Activated CD4-positive, alpha-beta T cell treated with anti-CD3 and anti-CD28 coated beads, Interleukin-2, amount 10 ng/mL, durations not matched to agents 7 days and 5 days (primary cell): ENCODE results near the gene SLC7A7. TPM values are rescaled to one million over a fixed set of nuclear protein-coding genes. Genes with fewer than 3 reads are reported as not detected.
"Not testable (repeated sequence)": the region's sequence is repeated elsewhere in the genome, so short reads cannot be mapped to it uniquely, and the experiment has no call there.

Experiments used
- CTCF ChIA-PET: fragments of 350-600 bp; sonication (Branson Sonifier 250); formaldehyde crosslinking; loops from one replicate; lab custom pipeline; 2021; ENCODE audit warnings: antibody characterized with exemption; lab: Charles Lee
- POLR2A ChIA-PET: fragments of 350-600 bp; sonication (Branson Sonifier 250); formaldehyde crosslinking; loops from one replicate; lab custom pipeline; 2021; ENCODE audit warnings: antibody characterized with exemption; lab: Charles Lee
- DNase-seq: peaks from one replicate; pipeline ENCODE4 v3.0.0-alpha.2; 2020
- H3K27ac Mint-ChIP-seq: one replicate; pipeline ENCODE4 v1.8.0; 2021; ENCODE audit warnings: mild to moderate bottlenecking, moderate library complexity, mixed read lengths
- H3K27me3 Mint-ChIP-seq: one replicate; pipeline ENCODE4 v1.8.0; 2021; ENCODE audit warnings: mixed read lengths
- H3K36me3 Mint-ChIP-seq: one replicate; pipeline ENCODE4 v1.8.0; 2021; ENCODE audit warnings: low read depth, mixed read lengths
- H3K4me1 Mint-ChIP-seq: one replicate; pipeline ENCODE4 v1.8.0; 2021; ENCODE audit warnings: mixed read lengths
- H3K4me3 Mint-ChIP-seq: one replicate; pipeline ENCODE4 v1.8.0; 2021; ENCODE audit warnings: mild to moderate bottlenecking, moderate library complexity, mixed read lengths
- H3K9me3 Mint-ChIP-seq: one replicate; pipeline ENCODE4 v1.8.0; 2021; ENCODE audit warnings: mixed read lengths
- total RNA-seq, 2 experiments: library from RNA; stranded (reverse); gene quantifications; one replicate each; pipeline ENCODE4 v1.2.3, GENCODE V29; 2021

The SLC7A7 gene
- total RNA-seq, 2 experiments from 2014 or later: 0.25 to 0.69 TPM

- CTCF ChIA-PET: interaction anchor here (0.6 to 10.6 kb wide), 8 partner anchors 13 to 260 kb away, joined by 3 to 91 read pairs (median 4); no protein-coding TSS in a partner anchor
Observed at GRCh38 chr14:22829661-22830442, 14.6 kb upstream of the SLC7A7 start, which contains the start of gene MRPL52. Gene MRPL52, plus strand, starts transcription at chr14:22829887. Its CDS starts 26 bp downstream, at chr14:22829913.

GRCh38 chr14:22829076-22829660, 13.9 kb upstream of the SLC7A7 start:
- peak overlapping the region; percentile 90 for H3K4me3 Mint-ChIP-seq
- H3K36me3 Mint-ChIP-seq: peaks cover 30% of the 10 kb centered on the region
- H3K27me3 Mint-ChIP-seq, H3K9me3 Mint-ChIP-seq, POLR2A ChIA-PET, DNase-seq: not testable (repeated sequence)
- H3K27ac Mint-ChIP-seq: peak overlapping the region; percentile 90
- peaks cover 41% of the 10 kb centered on the region for H3K4me1 Mint-ChIP-seq
- CTCF ChIA-PET: interaction anchor here (1.4 to 10.6 kb wide), 3 partner anchors 24 to 272 kb away, joined by 3 to 91 read pairs (median 23); no protein-coding TSS in a partner anchor

More at GRCh38 chr14:22829661-22830442, 14.6 kb upstream of the SLC7A7 start, which contains the start of gene MRPL52:
- Mint-ChIP-seq H3K36me3 (peaks cover 37% of the 10 kb centered on the region), H3K4me3 (peak within 1 kb of the TSS; percentile 90), H3K27me3 (no peaks in the 10 kb centered on the region), H3K4me1 (peaks cover 35% of the 10 kb centered on the region), H3K9me3 (peaks cover 2% of the 10 kb centered on the region), H3K27ac (peak within 1 kb of the TSS; percentile 90)
- DNase-seq: peak; percentile 94
- POLR2A ChIA-PET: interaction anchor here (0.8 kb wide), 1 partner anchor 63 kb away, joined by 3 read pairs; the partner anchor contains the start of gene OXA1L

GRCh38 chr14:22824711-22825359, 9.6 kb upstream of the SLC7A7 start:
- peak; percentile 28 for DNase-seq
- ChIA-PET CTCF (interaction anchor here (1.0 to 10.6 kb wide), 8 partner anchors 14 to 911 kb away, joined by 3 to 91 read pairs (median 4); no protein-coding TSS in a partner anchor), POLR2A (interaction anchor here (0.7 kb wide), 1 partner anchor 59 kb away, joined by 3 read pairs; no protein-coding TSS in a partner anchor)
- Mint-ChIP-seq H3K36me3 (peaks cover 7% of the 10 kb centered on the region), H3K9me3 (peaks cover 2% of the 10 kb centered on the region), H3K4me3 (no peak overlapping the region), H3K27me3 (peaks cover 17% of the 10 kb centered on the region), H3K4me1 (peaks cover 36% of the 10 kb centered on the region), H3K27ac (peak overlapping the region; percentile 7)

- H3K36me3 Mint-ChIP-seq: no peaks in the 10 kb centered on the region
- H3K9me3 Mint-ChIP-seq: no peaks in the 10 kb centered on the region
- POLR2A ChIA-PET: interaction anchor here (0.6 to 1.5 kb wide), 3 partner anchors 30 to 42 kb away, joined by 3 read pairs; no protein-coding TSS in a partner anchor
- H3K4me1 Mint-ChIP-seq: peaks cover 35% of the 10 kb centered on the region
- H3K4me3 Mint-ChIP-seq: peak overlapping the region; percentile 37
- peak; percentile 60 for DNase-seq
- H3K27ac Mint-ChIP-seq: no peak overlapping the region
- peaks cover 17% of the 10 kb centered on the region for H3K27me3 Mint-ChIP-seq
- CTCF ChIA-PET: interaction anchor here (0.7 to 10.6 kb wide), 24 partner anchors 8 to 266 kb away, joined by 3 to 91 read pairs (median 6); partner anchors contain the start of genes MMP14, OXA1L, RBM23 and REM2
Observed at GRCh38 chr14:22822571-22823098, 7.4 kb upstream of the SLC7A7 start.

- no peaks in the 10 kb centered on the region for H3K36me3 Mint-ChIP-seq
- H3K4me1 Mint-ChIP-seq: peaks cover 35% of the 10 kb centered on the region
- DNase-seq: no peak
- CTCF ChIA-PET: interaction anchor here (0.7 to 10.6 kb wide), 19 partner anchors 7 to 266 kb away, joined by 3 to 91 read pairs (median 6); partner anchors contain the start of genes MMP14, OXA1L, REM2 and SLC7A7
- peaks cover 17% of the 10 kb centered on the region for H3K27me3 Mint-ChIP-seq
- POLR2A ChIA-PET: interaction anchor here (0.8 kb wide), 1 partner anchor 36 kb away, joined by 3 read pairs; no protein-coding TSS in a partner anchor
- H3K9me3 Mint-ChIP-seq: no peaks in the 10 kb centered on the region
- H3K4me3 Mint-ChIP-seq: peak overlapping the region; percentile 22
- no peak overlapping the region for H3K27ac Mint-ChIP-seq
Observed at GRCh38 chr14:22822016-22822570, 6.9 kb upstream of the SLC7A7 start.

- no peak overlapping the region for H3K27ac Mint-ChIP-seq
- no peak overlapping the region for H3K4me3 Mint-ChIP-seq
- no peak for DNase-seq
- peaks cover 35% of the 10 kb centered on the region for H3K4me1 Mint-ChIP-seq
- H3K36me3 Mint-ChIP-seq: no peaks in the 10 kb centered on the region
- ChIA-PET CTCF (interaction anchor here (1.6 to 10.6 kb wide), 5 partner anchors 32 to 265 kb away, joined by 5 to 91 read pairs (median 11); partner anchors contain the start of gene REM2), POLR2A (interaction anchor here (0.6 kb wide), 1 partner anchor 499 kb away, joined by 3 read pairs; no protein-coding TSS in a partner anchor)
- no peaks in the 10 kb centered on the region for H3K9me3 Mint-ChIP-seq
- peaks cover 17% of the 10 kb centered on the region for H3K27me3 Mint-ChIP-seq
Observed at GRCh38 chr14:22821193-22822015, 6.2 kb upstream of the SLC7A7 start.

GRCh38 chr14:22820731-22821130, 5.5 kb upstream of the SLC7A7 start:
- Mint-ChIP-seq H3K27ac (no peak overlapping the region), H3K9me3 (no peaks in the 10 kb centered on the region), H3K27me3 (peaks cover 17% of the 10 kb centered on the region), H3K36me3 (no peaks in the 10 kb centered on the region), H3K4me1 (peaks cover 38% of the 10 kb centered on the region), H3K4me3 (no peak overlapping the region)
- DNase-seq: no peak
- CTCF ChIA-PET: interaction anchor here (1.3 to 10.6 kb wide), 3 partner anchors 32 to 250 kb away, joined by 3 to 91 read pairs (median 5); no protein-coding TSS in a partner anchor
- POLR2A ChIA-PET: interaction anchor here (0.6 kb wide), 1 partner anchor 500 kb away, joined by 3 read pairs; no protein-coding TSS in a partner anchor

GRCh38 chr14:22819151-22819988, 4.1 kb upstream of the SLC7A7 start:
- ChIA-PET POLR2A (no interaction called here), CTCF (interaction anchor here (0.7 to 2.2 kb wide), 9 partner anchors 10 to 1043 kb away, joined by 3 to 7 read pairs (median 3); no protein-coding TSS in a partner anchor)
- Mint-ChIP-seq H3K9me3 (no peaks in the 10 kb centered on the region), H3K4me1 (peaks cover 38% of the 10 kb centered on the region), H3K4me3 (no peak overlapping the region), H3K36me3 (no peaks in the 10 kb centered on the region), H3K27ac (no peak overlapping the region), H3K27me3 (peaks cover 17% of the 10 kb centered on the region)
- no peak for DNase-seq

- CTCF ChIA-PET: interaction anchor here (0.7 to 2.3 kb wide), 4 partner anchors 9 to 257 kb away, joined by 3 to 11 read pairs (median 6); no protein-coding TSS in a partner anchor
Observed at GRCh38 chr14:22814373-22814772, 862 bp downstream of the SLC7A7 start.

GRCh38 chr14:22813145-22813544, 2.1 kb downstream of the SLC7A7 start:
- CTCF ChIA-PET: interaction anchor here (0.6 to 1.1 kb wide), 3 partner anchors 17 to 42 kb away, joined by 3 to 4 read pairs (median 3); partner anchors contain the start of gene MRPL52
- Mint-ChIP-seq H3K4me3 (no peak overlapping the region), H3K36me3 (no peaks in the 10 kb centered on the region), H3K27ac (no peak overlapping the region), H3K27me3 (peaks cover 3% of the 10 kb centered on the region), H3K9me3 (no peaks in the 10 kb centered on the region), H3K4me1 (peaks cover 16% of the 10 kb centered on the region)
- POLR2A ChIA-PET: no interaction called here
- DNase-seq: no peak

More at GRCh38 chr14:22814373-22814772, 862 bp downstream of the SLC7A7 start:
- no peak for DNase-seq
- no peaks in the 10 kb centered on the region for H3K9me3 Mint-ChIP-seq
- POLR2A ChIA-PET: no interaction called here
- H3K27ac Mint-ChIP-seq: no peak overlapping the region
- peaks cover 23% of the 10 kb centered on the region for H3K4me1 Mint-ChIP-seq
- no peak overlapping the region for H3K4me3 Mint-ChIP-seq
- no peaks in the 10 kb centered on the region for H3K36me3 Mint-ChIP-seq
- no peaks in the 10 kb centered on the region for H3K27me3 Mint-ChIP-seq
